ENCODE data around the gene GPR62.
"Not testable (repeated sequence)": the region's sequence is repeated elsewhere in the genome, so short reads cannot be mapped to it uniquely, and the experiment has no call there.

Gene GPR62

DNA sequence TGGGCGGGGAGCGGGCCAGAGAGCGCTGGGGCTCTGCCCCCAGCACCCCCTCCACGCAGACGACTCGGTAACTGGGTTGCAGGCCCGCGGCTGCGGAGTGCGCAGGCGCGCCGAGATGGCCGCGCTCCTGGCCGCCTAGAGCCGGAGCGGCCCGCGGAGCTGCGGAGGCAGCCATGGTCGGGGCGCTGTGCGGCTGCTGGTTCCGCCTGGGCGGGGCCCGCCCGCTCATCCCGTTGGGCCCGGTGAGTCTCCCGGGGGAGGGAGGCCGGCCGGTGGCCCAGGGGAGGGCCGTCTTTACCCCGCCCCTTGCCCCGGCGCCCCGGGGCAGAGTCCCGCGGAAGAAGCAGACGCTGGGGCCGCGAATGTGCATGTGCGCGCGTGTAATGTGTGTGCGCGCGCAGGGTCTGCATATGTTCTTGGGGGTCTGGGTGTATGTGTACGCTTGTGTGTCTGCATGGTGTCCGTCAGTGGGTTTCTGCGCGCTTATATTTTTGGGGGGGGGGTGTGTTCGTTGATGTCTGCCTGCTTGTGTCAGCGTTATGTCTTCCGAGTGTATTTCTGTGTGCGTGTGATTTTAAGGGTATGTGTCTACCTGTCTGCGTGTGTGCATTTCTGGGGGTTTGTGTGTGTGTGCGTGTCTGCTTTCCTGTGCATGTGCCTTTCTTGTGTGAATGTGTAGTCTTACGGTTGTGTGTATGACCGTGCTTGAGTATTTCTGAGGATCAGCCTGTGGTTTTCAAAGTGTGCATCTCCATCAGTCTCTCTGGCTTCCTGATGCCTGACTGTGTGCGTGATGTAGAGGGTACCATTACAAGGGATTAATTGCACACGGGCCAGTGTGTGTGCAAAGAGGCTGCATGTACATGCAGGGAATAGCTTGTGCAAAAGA is 20.0 kb downstream of the GPR62 start, which contains the start of gene ABHD14A:
TSS of gene ABHD14A (plus strand) at position 102 of the 889 bp plus-strand sequence. CDS start at position 174, 72 bp downstream.
- DNase-seq: peak; percentile 47

DNA sequence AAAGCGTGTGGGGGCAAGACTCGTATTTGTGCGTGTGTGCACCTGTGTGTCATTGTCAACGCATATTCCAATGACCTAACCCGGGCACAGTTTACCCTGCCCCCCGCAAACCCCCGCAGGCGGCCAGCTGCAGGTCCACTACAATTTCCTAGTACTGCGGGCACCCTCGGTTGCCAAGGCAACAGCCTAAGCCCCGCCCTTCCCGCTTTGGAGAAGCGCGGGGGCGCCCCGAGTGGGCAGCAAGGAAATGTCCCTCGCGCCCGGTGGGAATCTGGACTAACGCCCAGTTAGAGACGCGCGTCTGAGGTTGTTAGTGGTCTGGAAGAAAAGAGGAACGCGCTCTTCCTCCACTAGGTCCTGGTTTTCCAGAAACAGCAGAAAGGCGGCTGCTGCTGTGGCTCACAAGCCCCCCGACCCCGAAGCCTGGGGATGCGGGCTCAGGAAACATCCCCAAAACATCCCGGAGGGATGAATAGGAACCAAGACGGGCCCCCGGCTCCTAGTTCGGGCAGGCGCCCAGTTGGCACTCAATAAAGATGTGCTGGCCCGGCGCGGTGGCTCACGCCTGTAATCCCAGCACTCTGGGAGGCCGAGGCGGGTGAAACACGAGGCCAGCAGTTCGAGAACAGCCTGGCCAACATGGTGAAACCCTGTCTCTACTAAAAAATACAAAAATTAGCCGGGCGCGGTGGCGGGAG is 20.8 kb downstream of the GPR62 start:
- DNase-seq: peak; percentile 62

DNA sequence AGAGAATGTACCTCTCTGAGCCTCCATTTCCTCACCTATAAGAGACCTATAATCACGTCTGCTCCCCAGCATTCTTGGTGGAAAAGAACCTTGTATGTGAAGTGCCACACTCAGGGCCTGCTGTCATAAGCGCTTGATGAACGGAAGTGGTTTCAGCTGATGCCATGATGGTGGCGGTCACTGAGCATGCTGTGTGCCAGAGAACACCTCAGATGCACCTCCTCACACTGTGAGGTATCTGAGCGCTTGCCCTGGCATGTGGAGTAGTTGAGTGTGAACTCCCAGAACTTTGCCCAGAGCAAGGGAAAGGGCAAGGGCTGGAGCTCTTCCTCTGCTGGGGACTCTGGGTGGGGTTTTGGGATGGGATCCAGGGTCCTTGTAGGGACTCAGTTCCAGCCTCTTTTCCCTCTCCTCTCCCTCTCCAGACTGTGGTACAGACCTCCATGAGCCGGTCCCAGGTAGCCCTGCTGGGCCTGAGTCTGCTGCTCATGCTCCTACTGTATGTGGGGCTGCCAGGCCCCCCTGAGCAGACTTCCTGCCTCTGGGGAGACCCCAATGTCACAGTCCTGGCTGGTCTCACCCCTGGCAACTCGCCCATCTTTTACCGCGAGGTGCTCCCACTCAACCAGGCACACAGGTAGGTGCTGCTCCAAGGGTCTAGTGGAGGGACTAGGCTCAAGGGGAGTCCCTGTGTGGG is 22.4 kb downstream of the GPR62 start:
- no peak for DNase-seq

DNA sequence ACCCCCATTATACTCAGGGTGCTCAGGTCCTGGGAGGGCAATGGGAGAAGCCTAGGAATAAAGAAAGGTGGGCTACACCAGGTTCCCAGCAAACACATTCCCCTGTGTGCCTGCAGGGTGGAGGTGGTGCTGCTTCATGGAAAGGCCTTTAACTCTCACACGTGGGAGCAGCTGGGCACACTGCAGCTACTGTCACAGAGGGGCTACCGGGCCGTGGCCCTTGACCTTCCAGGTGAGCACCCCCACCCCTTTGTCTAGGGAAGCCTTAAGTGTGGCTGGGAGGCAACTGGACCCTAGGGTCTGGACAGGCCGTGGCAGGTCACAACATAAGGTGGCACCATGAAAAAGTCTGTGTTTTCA is 22.9 kb downstream of the GPR62 start:
- DNase-seq: no peak

DNA sequence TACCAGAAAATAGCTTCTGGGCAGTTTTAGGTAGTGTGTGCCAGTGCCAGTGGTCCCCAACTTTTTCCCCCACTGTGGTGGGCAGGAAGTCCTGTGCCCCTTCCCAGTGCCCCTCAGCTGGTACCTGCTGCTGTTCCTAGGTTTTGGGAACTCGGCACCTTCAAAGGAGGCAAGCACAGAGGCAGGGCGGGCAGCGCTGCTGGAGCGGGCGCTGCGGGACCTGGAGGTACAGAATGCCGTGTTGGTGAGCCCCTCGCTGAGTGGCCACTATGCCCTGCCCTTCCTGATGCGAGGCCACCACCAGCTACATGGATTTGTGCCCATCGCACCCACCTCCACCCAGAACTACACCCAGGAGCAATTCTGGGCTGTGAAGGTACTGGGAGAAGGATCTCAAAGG is 25.1 kb downstream of the GPR62 start:
- no peak for DNase-seq

DNA sequence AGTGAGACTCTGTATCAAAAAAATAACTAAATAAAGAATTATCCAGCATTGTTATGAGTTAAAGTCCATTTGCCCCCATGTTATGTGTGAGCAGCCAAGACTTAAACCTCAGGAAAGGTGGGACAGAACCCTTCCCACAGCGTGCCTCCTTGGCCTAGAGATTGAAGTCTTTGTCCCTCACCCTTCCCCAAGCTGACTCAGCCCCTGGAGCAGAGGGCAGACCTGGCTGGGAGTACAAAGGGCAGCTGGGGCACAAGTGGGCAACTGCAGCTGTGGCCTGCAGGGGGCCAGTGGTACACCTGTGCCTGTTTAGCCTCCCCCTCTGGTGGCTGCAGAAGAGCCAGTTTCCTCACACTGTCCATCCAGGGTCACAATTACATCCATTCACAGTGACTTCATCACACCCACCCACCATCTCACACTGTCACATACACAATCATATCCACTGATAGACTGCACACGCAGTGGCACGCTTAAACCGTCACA is 27.2 kb downstream of the GPR62 start:
- peak; percentile 63 for DNase-seq

DNA sequence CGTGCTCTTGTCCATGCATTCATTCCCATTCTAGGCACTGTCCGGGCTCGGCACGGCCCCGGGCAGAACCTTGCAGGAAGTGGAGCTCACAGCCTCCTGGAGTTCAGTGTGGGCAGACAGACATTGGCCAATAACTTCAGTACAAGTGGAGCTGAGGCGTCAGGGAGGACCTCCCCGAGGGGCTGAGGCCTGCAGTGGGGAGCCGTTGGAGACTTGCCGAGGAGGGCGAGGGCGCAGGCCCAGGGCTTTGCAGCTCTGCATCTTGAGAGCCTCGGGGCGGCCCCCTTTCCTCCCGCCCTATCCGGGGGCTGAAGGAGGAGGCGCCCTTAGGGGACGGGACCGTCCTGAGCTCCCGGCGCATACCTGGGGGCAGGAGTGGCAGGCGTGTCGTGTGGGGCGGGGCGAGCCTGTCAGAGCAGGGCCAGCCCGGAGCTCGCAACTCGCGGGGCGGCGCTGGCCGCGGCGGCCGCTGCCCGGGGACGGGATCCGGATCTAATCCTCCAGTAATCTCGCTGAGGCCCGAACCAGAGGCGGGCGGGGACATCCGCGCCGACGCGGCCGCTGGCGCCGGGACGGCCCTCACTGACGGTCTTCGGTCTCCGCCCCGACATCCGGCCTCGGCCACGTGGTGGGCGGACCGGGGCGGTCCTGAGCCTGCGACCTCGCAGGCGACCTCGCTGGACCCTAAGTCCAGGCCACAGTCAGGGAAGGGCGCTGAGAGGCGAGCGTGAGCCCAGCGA is 27.8 kb downstream of the GPR62 start, which contains the start of gene ACY1:
TSS of gene ACY1 (plus strand) at position 698 of the 740 bp plus-strand sequence. CDS start 530 bp downstream, outside the sequence.
- peak; percentile 85 for DNase-seq

DNA sequence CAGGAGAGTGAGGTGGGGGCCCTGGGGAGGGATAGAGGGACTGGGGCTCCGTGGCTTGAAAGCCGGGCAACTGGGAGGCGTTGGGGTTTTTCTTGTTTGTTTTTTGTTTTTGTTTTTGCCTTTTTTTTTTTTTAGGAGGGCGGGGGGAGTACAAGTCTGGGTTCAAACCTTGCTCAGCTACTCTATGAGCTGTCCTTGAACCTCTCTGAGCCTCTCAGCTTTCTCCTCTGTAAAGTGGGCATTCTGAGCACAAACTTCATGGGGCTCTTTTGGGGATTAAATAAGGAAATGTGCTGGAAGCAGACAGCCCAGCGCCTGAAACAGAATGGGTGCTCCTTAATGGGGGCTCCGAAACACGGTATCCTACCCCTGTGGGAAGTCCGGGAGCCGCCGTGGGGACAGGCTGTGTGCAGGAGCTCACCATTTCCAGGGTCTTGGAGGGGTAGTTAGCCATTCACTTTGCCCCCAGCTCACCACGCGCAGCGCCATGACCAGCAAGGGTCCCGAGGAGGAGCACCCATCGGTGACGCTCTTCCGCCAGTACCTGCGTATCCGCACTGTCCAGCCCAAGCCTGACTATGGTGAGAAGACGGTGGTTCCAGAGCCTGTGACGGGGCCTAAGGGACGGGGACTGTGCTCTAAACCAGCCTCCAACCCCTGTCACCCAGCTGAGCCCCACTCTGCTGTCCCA is 28.5 kb downstream of the GPR62 start:
- no peak for DNase-seq

DNA sequence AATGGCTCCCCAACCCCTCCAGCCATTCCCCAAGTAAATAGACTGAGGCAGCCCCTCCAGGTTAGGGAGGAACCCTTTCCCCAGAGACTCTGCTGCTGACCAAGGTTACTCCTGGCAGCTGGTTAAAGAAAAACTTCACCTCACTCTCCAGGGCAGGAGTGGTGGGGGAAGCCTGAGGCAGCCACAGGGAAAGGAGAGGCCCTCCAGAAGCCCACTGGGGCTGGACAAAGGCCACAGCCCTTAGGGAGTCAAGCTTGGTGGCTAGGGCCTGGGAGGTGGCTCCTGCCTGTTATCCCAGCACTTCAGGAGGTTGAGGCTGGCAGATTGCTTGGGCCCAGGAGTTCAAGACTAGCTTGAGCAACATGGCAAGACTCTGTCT is 29.1 kb downstream of the GPR62 start:
- no peak for DNase-seq

DNA sequence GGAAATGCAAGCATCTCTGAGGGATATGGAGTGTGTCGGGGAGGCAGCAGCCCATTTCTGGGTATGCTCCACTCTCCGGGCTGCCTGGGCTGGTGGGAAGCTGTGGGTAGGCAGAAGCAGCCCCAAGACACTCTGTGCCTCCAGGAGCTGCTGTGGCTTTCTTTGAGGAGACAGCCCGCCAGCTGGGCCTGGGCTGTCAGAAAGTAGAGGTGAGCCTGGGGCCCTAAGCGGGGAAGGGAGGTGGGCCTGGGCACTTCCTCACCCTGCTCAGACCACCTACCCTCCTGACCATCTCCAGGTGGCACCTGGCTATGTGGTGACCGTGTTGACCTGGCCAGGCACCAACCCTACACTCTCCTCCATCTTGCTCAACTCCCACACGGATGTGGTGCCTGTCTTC is 29.9 kb downstream of the GPR62 start:
- no peak for DNase-seq

DNA sequence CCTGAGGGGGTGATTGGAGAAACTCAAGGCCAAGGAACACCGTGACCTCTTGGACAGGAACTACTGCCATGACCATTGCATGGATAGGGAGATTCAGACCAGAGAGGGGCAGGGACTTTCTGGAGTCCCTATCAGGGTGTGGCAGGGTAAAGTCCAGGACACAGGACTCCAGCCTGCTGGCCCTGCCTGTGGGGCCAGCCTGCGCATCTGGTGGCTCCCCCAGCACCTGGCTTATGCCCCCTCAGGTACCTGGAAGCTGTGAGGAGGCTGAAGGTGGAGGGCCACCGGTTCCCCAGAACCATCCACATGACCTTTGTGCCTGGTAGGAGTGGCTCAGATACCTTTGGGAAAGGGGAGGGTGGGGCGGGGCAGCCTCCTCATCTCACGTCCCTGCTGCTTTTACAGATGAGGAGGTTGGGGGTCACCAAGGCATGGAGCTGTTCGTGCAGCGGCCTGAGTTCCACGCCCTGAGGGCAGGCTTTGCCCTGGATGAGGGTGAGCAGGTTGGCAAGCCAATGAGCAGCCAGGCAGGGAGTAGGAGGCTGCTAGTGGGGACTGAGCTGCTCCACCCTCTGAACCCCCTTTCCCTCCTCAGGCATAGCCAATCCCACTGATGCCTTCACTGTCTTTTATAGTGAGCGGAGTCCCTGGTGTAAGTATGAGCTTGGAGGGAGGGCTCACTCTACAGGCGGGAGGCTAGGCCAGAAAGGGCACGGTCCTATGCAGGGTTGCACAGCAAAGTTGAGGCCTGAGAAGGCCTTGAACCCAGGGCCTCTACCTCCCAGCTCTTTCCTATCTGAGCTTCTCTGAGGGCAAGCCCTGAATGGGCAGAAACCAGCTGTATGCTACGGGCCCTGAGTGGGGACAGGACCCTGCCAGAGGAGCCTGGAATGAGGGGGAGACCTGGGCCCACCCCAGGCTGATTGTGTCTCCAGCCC is 31.1 kb downstream of the GPR62 start:
- no peak for DNase-seq

DNA sequence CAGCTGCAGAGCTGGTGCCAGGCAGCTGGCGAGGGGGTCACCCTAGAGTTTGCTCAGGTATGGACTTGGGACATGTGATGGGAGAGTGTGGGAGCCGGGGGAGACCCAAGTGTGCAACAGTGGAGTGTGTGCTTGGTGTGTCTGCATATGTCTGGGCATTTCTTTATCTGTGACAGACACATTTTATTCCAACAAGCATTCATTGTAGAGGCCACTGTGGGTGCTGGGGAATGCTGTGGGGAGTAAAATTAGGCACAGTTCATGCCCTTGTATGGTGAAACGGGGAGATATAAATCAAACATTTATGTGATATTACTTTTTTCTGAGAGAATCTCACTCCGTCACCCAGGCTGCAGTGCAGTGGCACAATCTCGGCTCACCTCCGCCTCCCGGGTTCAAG is 32.4 kb downstream of the GPR62 start:
- DNase-seq: no peak

DNA sequence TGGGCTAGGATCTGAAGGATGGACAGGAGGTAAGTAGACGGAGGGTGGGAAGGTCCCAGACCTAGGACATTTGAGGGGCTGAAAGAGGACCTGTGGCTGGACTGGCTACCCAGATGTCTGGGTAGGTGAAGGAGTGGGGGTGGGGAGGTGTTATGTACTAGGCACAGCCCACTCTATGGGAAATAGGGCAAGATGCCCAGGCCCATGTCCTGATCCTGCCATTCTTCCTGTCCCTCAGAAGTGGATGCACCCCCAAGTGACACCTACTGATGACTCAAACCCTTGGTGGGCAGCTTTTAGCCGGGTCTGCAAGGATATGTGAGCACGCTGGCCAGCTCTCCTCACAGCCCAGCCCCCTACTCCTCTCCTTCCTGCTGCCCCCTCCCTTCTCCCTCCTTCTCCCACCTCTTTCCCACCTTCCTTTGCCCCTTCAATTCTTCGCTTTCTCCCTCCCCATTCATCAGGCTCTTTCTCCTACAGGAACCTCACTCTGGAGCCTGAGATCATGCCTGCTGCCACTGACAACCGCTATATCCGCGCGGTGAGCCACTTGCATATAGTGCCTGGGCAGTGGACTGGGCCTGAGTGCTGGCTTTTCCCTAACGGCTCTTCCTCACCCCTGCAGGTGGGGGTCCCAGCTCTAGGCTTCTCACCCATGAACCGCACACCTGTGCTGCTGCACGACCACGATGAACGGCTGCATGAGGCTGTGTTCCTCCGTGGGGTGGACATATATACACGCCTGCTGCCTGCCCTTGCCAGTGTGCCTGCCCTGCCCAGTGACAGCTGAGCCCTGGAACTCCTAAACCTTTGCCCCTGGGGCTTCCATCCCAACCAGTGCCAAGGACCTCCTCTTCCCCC is 33.3 kb downstream of the GPR62 start:
- no peak for DNase-seq

DNA sequence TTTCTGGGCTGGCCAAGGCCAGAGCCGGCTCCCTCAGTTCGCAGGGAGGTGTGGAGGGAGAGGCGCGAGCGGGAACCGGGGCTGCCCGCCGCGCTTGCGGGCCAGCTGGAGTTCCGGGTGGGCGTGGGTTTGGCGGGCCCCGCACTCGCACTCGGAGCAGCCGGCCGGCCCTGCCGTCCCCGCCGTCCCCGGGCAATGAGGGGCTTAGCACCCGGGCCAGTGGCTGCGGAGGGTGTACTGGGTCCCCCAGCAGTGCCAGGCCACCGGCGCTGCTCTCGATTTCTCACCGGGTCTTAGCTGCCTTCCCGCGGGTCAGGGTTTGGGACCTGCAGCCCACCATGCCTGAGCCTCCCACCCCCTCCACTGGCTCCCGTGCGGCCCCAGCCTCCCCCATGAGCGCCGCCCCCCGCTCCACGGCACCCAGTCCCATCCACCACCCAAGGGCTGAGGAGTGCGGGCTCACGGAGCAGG is 35.4 kb downstream of the GPR62 start:
- DNase-seq: not testable (repeated sequence)

DNA sequence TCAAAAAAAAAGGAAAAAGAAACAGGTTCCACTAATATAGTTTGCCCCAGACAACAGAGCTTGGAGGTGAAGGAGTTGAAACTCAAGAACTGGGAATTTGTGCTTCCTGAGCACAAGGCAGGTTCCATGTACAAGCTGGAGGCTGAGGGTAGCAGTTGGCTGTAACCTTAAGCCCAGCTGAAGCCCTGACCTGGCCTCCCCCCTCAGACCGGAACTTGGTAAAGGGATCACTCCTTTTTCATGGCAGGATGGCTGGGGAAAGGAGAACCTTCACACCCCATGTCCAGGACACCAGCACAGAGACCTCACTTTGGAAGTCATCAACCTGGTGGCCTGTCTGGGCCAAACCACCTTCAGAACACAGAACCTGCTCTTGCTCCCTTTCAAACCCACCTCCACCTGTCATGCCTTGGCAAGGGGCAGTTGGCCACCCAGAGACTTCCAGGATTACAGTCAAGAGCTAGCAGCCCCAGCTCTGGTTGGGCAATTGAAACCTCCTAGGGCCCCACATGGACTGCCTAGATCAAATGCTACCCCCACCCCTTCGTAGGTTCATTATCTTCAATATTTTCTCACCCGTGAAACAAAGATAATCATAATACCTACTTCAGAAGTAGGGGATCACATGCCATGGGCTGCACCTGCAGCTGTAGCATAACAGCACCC is 37.0 kb downstream of the GPR62 start:
- no peak for DNase-seq

DNA sequence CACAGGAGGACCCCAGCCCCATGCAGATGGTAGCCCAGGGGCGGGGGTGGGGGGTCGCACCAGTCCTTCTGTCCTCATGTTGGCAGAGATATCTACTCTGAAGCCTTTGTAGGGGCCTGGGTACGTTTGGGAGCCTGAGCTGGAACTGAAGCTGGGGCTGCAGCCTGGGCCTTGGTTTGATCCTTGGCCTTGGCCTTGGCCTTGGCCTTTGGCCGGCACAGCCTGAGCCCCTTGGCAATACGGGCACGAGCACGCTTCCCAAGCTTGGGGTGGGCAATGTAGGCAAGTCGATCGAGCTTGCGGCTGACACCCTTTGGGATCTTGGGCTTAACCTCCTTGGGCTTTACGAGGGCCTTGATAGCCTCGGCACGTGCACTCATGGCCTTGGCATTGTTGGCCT is 38.5 kb downstream of the GPR62 start:
- DNase-seq: not testable (repeated sequence)

DNA sequence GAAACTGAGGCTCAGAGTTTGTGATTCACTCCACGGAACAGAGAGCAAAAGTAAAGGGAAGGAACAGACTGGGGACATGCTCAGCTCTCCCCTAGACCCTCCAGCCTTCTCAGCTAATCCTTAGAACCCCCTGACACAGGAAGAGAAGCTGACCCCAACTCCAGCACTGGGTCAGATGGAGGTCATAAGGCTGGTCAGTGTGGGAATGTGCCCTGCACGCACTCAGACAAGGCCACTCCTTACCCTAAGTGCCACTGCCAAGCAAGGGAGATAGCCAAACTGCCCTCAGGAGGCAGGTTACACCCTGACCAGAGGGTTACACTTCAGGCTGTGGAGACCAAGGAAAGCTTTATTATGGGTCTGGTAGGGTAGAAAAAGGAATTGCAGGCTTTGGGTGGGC is 39.3 kb downstream of the GPR62 start:
- no peak for DNase-seq

DNA sequence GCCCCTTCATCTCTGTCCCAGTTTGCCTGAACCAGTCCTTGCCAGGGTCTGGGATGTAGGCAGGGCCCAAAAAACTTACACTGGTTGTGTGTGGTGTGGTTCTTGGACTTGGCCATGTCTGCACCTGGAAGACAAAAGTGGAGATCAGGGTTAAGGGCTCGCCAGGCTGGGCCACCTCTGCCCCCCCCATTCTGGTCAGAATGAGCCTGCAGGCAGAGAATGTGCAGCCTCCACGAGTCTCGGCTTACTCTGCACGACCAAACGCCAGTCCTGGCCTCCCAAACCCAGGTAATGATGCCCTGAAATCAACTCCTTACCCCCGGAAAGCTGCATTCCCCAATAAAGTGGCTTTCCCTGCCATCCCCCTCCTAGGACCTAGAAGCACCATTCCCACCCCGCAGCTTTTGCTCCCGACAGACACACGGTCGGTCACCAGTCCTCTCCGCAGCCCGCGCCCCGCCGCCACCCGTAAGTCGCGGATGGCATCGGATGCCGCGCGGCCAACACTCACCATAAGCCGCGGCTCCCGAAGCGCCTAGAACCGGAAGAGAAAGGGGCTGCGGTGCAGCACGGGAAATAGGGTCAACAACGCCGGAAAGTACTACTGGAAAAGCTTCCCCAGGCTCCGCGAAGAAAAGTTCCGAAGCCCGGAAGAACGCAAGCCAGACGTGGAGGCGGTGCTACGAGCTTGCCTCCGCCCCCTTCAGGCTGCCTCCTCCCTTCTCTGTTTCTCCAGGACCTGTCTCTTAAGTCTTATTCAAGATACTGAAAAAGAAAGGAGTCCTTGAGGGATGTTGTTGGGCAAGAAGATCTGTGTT is 40.4 kb downstream of the GPR62 start, which contains the start of gene RPL29:
TSS of gene RPL29 (minus strand) at position 550 of the 818 bp plus-strand sequence. CDS start at position 116, 434 bp downstream.
- peak; percentile 94 for DNase-seq
